SK-N-SH (cell line): ENCODE measurements around the gene ESCO1. TPM values are rescaled to one million over a fixed set of nuclear protein-coding genes. Genes with fewer than 3 reads are reported as not detected.

Source experiments
- CTCF ChIA-PET: fragments of 300-600, 350-600 bp; formaldehyde crosslinking; extraction: SDS; loops from one replicate; lab custom pipeline; 2021; lab: Yijun Ruan, JAX
- POLR2A ChIA-PET: fragments of 350-600 bp; sonication (Branson Sonifier 250); formaldehyde crosslinking; extraction: SDS; loops from one replicate; lab custom pipeline; 2020; ENCODE audit warnings: antibody characterized with exemption, inconsistent platforms; lab: Yijun Ruan, JAX
- DNase-seq: peaks from one replicate; pipeline ENCODE4 v3.0.0; 2012
- H2AFZ ChIP-seq: fragments of 200-600 bp; sonication (generic); 2 replicates; pipeline ENCODE4 v1.8.1; 2016; ENCODE audit warnings: antibody characterized with exemption, mild to moderate bottlenecking, low read depth
- H3F3A ChIP-seq: fragments of 200-600 bp; sonication (generic); replicated peaks from 2 replicates; pipeline ENCODE3; 2016; ENCODE audit warnings: antibody characterized with exemption, mild to moderate bottlenecking; ENCODE audit not compliant: insufficient read depth
- H3K27ac ChIP-seq, 2 experiments: fragments of 200-500 bp in 1 of 2; fragments of 200-600 bp in 1 of 2; sonication (Bioruptor generic) in 1 of 2; sonication (generic), shearing (Covaris generic) in 1 of 2; 2 replicates each; pipeline versions ENCODE4 v1.5.1 to v1.6.1; 2014 to 2016; ENCODE audit warnings: low read depth in 2 of 2, inconsistent platforms in 1 of 2, low read length in 1 of 2, mild to moderate bottlenecking in 1 of 2, mixed read lengths in 1 of 2
- H3K27me3 ChIP-seq: fragments of 200-600 bp; sonication (generic), shearing (Covaris generic); 2 replicates; pipeline ENCODE4 v1.6.1; 2016; ENCODE audit warnings: mixed run types; ENCODE audit not compliant: insufficient read depth
- H3K36me3 ChIP-seq, 2 experiments: fragments of 200-500 bp in 1 of 2; fragments of 200-600 bp in 1 of 2; sonication (Bioruptor generic) in 1 of 2; sonication (generic) in 1 of 2; replicated peaks in 1 of 2; 2 replicates each; pipeline versions ENCODE3 to v1.5.1; 2014 to 2016; ENCODE audit warnings: low read length in 1 of 2, mild to moderate bottlenecking in 1 of 2; ENCODE audit not compliant: insufficient read depth in 2 of 2, control insufficient read depth in 1 of 2
- H3K4me1 ChIP-seq, 2 experiments: fragments of 200-500 bp in 1 of 2; fragments of 200-600 bp in 1 of 2; sonication (Bioruptor generic) in 1 of 2; sonication (generic), shearing (Covaris generic) in 1 of 2; 2 replicates each; pipeline versions ENCODE4 v1.5.1 to v1.6.1; 2014 to 2016; ENCODE audit warnings: low read depth in 1 of 2, low read length in 1 of 2, mixed run types in 1 of 2; ENCODE audit not compliant: insufficient read depth in 2 of 2, control insufficient read depth in 1 of 2
- H3K4me2 ChIP-seq: fragments of 200-600 bp; sonication (generic), shearing (Covaris generic); 2 replicates; pipeline ENCODE4 v1.6.1; 2017; ENCODE audit warnings: mixed run types
- H3K4me3 ChIP-seq, 2 experiments: fragments of 200-500 bp in 1 of 2; fragments of 200-600 bp in 1 of 2; sonication (Bioruptor generic) in 1 of 2; sonication (generic), shearing (Covaris generic) in 1 of 2; 2 replicates each; pipeline versions ENCODE4 v1.5.1 to v1.8.1; 2014 to 2016; ENCODE audit warnings: low read depth in 2 of 2, inconsistent platforms in 1 of 2, low read length in 1 of 2, mild to moderate bottlenecking in 1 of 2, mixed read lengths in 1 of 2, moderate library complexity in 1 of 2
- H3K79me2 ChIP-seq: fragments of 200-600 bp; sonication (generic); 2 replicates; pipeline ENCODE4 v1.8.1; 2017; ENCODE audit warnings: mild to moderate bottlenecking; ENCODE audit not compliant: insufficient read depth
- H3K9ac ChIP-seq: fragments of 200-600 bp; sonication (generic); 2 replicates; pipeline ENCODE4 v1.6.1; 2017; ENCODE audit warnings: mixed run types
- H3K9me2 ChIP-seq: fragments of 200-600 bp; sonication (generic); 2 replicates; pipeline ENCODE4 v1.6.1; 2017; ENCODE audit warnings: mixed run types
- H3K9me3 ChIP-seq: fragments of 200-600 bp; sonication (generic); 2 replicates; pipeline ENCODE4 v1.6.1; 2017; ENCODE audit warnings: mixed run types, mild to moderate bottlenecking, moderate library complexity
- H4K20me1 ChIP-seq: fragments of 200-600 bp; sonication (generic); 2 replicates; pipeline ENCODE4 v1.6.1; 2017; ENCODE audit warnings: mild to moderate bottlenecking, mixed run types; ENCODE audit not compliant: insufficient read depth
- CHD2 ChIP-seq: fragments of 150-350 bp; IDR thresholded peaks from 2 replicates; pipeline ENCODE4 v1.6.1; 2018; ENCODE audit warnings: low read length; ENCODE audit not compliant: partially characterized antibody
- ELF1 ChIP-seq: IDR thresholded peaks from 2 replicates; pipeline ENCODE4 v1.4.0; 2012
- EP300 ChIP-seq, 2 experiments: IDR thresholded peaks; 2 replicates each; pipeline versions ENCODE4 v1.4.0 to v1.6.1; 2012; ENCODE audit warnings: borderline replicate concordance in 1 of 2, low read depth in 1 of 2, low read length in 1 of 2
- EZH2phosphoT487 ChIP-seq: fragments of 200-600 bp; sonication (generic); IDR thresholded peaks from 2 replicates; pipeline ENCODE4 v1.6.1; 2017; ENCODE audit warnings: low read depth, mixed run types, mild to moderate bottlenecking, antibody characterized with exemption, moderate library complexity, borderline replicate concordance
- FOXJ3 ChIP-seq: sonication (generic); formaldehyde crosslinking; IDR thresholded peaks from 2 replicates; pipeline ENCODE4 v1.5.1; 2020; ENCODE audit warnings: mild to moderate bottlenecking, missing genetic modification reagents
- FOXM1 ChIP-seq: IDR thresholded peaks from 2 replicates; pipeline ENCODE4 v1.4.0; 2012; ENCODE audit warnings: low read depth, mild to moderate bottlenecking
- GABPA ChIP-seq: IDR thresholded peaks from 2 replicates; pipeline ENCODE4 v1.4.0; 2012; ENCODE audit warnings: low read depth, mild to moderate bottlenecking
- JUND ChIP-seq: IDR thresholded peaks from 2 replicates; pipeline ENCODE4 v1.4.0; 2012
- MAX ChIP-seq: IDR thresholded peaks from 2 replicates; pipeline ENCODE4 v1.4.0; 2012; ENCODE audit warnings: low read depth
- MEF2A ChIP-seq: IDR thresholded peaks from 2 replicates; pipeline ENCODE4 v1.4.0; 2012; ENCODE audit warnings: low read depth, borderline replicate concordance
- MXI1 ChIP-seq: IDR thresholded peaks from 2 replicates; pipeline ENCODE4 v1.6.1; 2012; ENCODE audit warnings: mild to moderate bottlenecking, low read depth, low read length, improper control_type of control experiment
- NFIC ChIP-seq: IDR thresholded peaks from 2 replicates; pipeline ENCODE4 v1.4.0; 2012; ENCODE audit warnings: borderline replicate concordance
- NRF1 ChIP-seq: IDR thresholded peaks from 2 replicates; pipeline ENCODE4 v1.6.1; 2012; ENCODE audit warnings: low read depth, mild to moderate bottlenecking, low read length
- POLR2AphosphoS5 ChIP-seq: IDR thresholded peaks from 2 replicates; pipeline ENCODE4 v1.6.1; 2012; ENCODE audit warnings: low read depth, low read length
- RAD21 ChIP-seq: IDR thresholded peaks from 2 replicates; pipeline ENCODE4 v1.6.1; 2012; ENCODE audit warnings: mild to moderate bottlenecking, low read length
- RFX5 ChIP-seq: IDR thresholded peaks from 2 replicates; pipeline ENCODE4 v1.6.1; 2012; ENCODE audit warnings: mild to moderate bottlenecking, improper control_type of control experiment, low read length
- RXRA ChIP-seq: IDR thresholded peaks from 2 replicates; pipeline ENCODE4 v1.4.0; 2012; ENCODE audit warnings: low read depth, mild to moderate bottlenecking, borderline replicate concordance
- SIN3A ChIP-seq: IDR thresholded peaks from 2 replicates; pipeline ENCODE4 v1.6.1; 2012; ENCODE audit warnings: low read depth, mild to moderate bottlenecking, low read length, moderate library complexity, borderline replicate concordance
- TEAD4 ChIP-seq: IDR thresholded peaks from 2 replicates; pipeline ENCODE4 v1.4.0; 2012; ENCODE audit warnings: mild to moderate bottlenecking, borderline replicate concordance; ENCODE audit not compliant: insufficient read depth
- ZBTB33 ChIP-seq: IDR thresholded peaks from 2 replicates; pipeline ENCODE4 v1.4.0; 2012; ENCODE audit warnings: low read depth, borderline replicate concordance
- WGBS: methylation state at CpG from one replicate; pipeline ENCODE4 v1.1.6; 2017; ENCODE audit warnings: low lambda C conversion rate; 5-methylcytosine and 5-hydroxymethylcytosine counted together
- polyA plus RNA-seq, 3 experiments: library from polyadenylated mRNA; depleted of rRNA; stranded (reverse); fragments of >200 nt; gene quantifications; 2 replicates each; pipeline ENCODE4 v1.2.3, GENCODE V29; 2012

Gene ESCO1
- polyA plus RNA-seq, 1 of the 3 experiments (the other 2 are of a cell fraction) = 2.2 TPM

GRCh38 chr18:21546423-21546822, 54.1 kb downstream of the ESCO1 start:
- no peaks in the 10 kb centered on the region for H4K20me1 ChIP-seq
- H3K4me1 ChIP-seq = no peaks in the 10 kb centered on the region
- no peaks in the 10 kb centered on the region for H3K9me3 ChIP-seq
- TF ChIP-seq RAD21 (no peak), FOXJ3 (CRISPR knock-in tag) (no peak), EP300 (IDR thresholded peaks at IDR 0.05; ENCODE audit: borderline replicate concordance in 1 of 2, low read depth in 1 of 2, low read length in 1 of 2) (no peak), ELF1 (no peak), TEAD4 (no peak), CHD2 (no peak), RFX5 (no peak), GABPA (no peak), JUND (no peak)
- peaks cover 3% of the 10 kb centered on the region for H3F3A ChIP-seq
- H3K36me3 ChIP-seq = peaks cover 0 to 15% of the 10 kb centered on the region in 2 experiments
- POLR2A ChIA-PET = no interaction called here
- H3K27ac ChIP-seq = no peak overlapping the region
- CTCF ChIA-PET = interaction anchor here (1.0 to 1.2 kb wide), 2 partner anchors 52 to 54 kb away, joined by 3 read pairs; partner anchors contain the start of gene ESCO1
- no peak for DNase-seq
- no peak overlapping the region for H3K4me2 ChIP-seq
- H3K9ac ChIP-seq = no peak overlapping the region
- no peak overlapping the region for H2AFZ ChIP-seq
- WGBS = 93% methylated on average over 5 of the region's 5 CpGs
- H3K79me2 ChIP-seq = no peaks in the 10 kb centered on the region
- H3K4me3 ChIP-seq = no peak overlapping the region
- H3K27me3 ChIP-seq = no peaks in the 10 kb centered on the region
- no peaks in the 10 kb centered on the region for H3K9me2 ChIP-seq

GRCh38 chr18:21538230-21538629, 62.3 kb downstream of the ESCO1 start:
- no peaks in the 10 kb centered on the region for H3K79me2 ChIP-seq
- no peak overlapping the region for H3K4me2 ChIP-seq
- TF ChIP-seq MAX (no peak), SIN3A (no peak), GABPA (no peak)
- TF ChIP-seq, all 33 proteins: peak for 0
- no peaks in the 10 kb centered on the region for H3K27me3 ChIP-seq
- CTCF ChIA-PET = interaction anchor here (0.6 to 0.9 kb wide), 3 partner anchors 10 to 490 kb away, joined by 3 to 4 read pairs (median 4); no protein-coding TSS in a partner anchor
- no peak for DNase-seq
- H3K9me2 ChIP-seq = no peaks in the 10 kb centered on the region
- H3K4me3 ChIP-seq = no peak overlapping the region
- POLR2A ChIA-PET = no interaction called here
- peaks cover 8% of the 10 kb centered on the region for H3F3A ChIP-seq
- no peak overlapping the region for H3K9ac ChIP-seq
- H4K20me1 ChIP-seq = no peaks in the 10 kb centered on the region
- WGBS = 81% methylated on average over 3 of the region's 3 CpGs
- no peak overlapping the region for H2AFZ ChIP-seq
- H3K36me3 ChIP-seq = peaks cover 24 to 41% of the 10 kb centered on the region in 2 experiments
- no peak overlapping the region for H3K27ac ChIP-seq
- no peaks in the 10 kb centered on the region for H3K4me1 ChIP-seq
- no peaks in the 10 kb centered on the region for H3K9me3 ChIP-seq

- H3K4me3 ChIP-seq = no peak overlapping the region
- ChIA-PET CTCF (interaction anchor here (0.6 kb wide), 1 partner anchor 65 kb away, joined by 3 read pairs; no protein-coding TSS in a partner anchor), POLR2A (no interaction called here)
- H3K36me3 ChIP-seq = peaks cover 40 to 59% of the 10 kb centered on the region in 2 experiments
- H3K9ac ChIP-seq = no peak overlapping the region
- no peaks in the 10 kb centered on the region for H3K79me2 ChIP-seq
- H4K20me1 ChIP-seq = no peaks in the 10 kb centered on the region
- H3K4me1 ChIP-seq = no peaks in the 10 kb centered on the region
- WGBS = 94% methylated on average over 1 of the region's 1 CpG
- H3K9me2 ChIP-seq = no peaks in the 10 kb centered on the region
- H3K27me3 ChIP-seq = no peaks in the 10 kb centered on the region
- H3K4me2 ChIP-seq = no peak overlapping the region
- DNase-seq = no peak
- no peak overlapping the region for H2AFZ ChIP-seq
- TF ChIP-seq FOXJ3 (CRISPR knock-in tag) = no peak
- no peak for TF ChIP-seq NRF1
- no peak for TF ChIP-seq RAD21
- TF ChIP-seq FOXM1 = no peak
- no peak for TF ChIP-seq EZH2phosphoT487
- TF ChIP-seq RFX5 = no peak
- TF ChIP-seq RXRA = no peak
- TF ChIP-seq POLR2AphosphoS5 = no peak
- no peak for TF ChIP-seq MEF2A
- no peak for TF ChIP-seq MXI1
- TF ChIP-seq ZBTB33 = no peak
- no peak for TF ChIP-seq SIN3A
- no peak for TF ChIP-seq NFIC
- no peak for TF ChIP-seq MAX
- no peaks in the 10 kb centered on the region for H3K9me3 ChIP-seq
- H3F3A ChIP-seq = peaks cover 12% of the 10 kb centered on the region
- no peak overlapping the region for H3K27ac ChIP-seq
Measured at GRCh38 chr18:21534327-21534726, 66.2 kb downstream of the ESCO1 start.
